Measurements from ENCODE around the gene ESRRA.

ESRRA gene

GRCh38 chr11:64288353-64288750 lies 17.0 kb upstream of the ESRRA start:
- Histone ChIP-seq H3K36me3 (ENCODE audit: control insufficient read depth in 4 of 4, insufficient read depth in 4 of 4, low read length in 3 of 4) (peaks cover 0 to 2% (median under 1%) of the 10 kb centered on the region in 4 experiments), H3K27me3 (replicated peaks in 2 of 5; ENCODE audit: control insufficient read depth in 4 of 5, insufficient read depth in 5 of 5, low read length in 4 of 5) (peaks cover 0 to 41% (median 18%) of the 10 kb centered on the region in 5 experiments), H3K27ac (ENCODE audit: insufficient read depth in 1 of 2, low read depth in 1 of 2, low read length in 2 of 2, poor library complexity in 1 of 2, severe bottlenecking in 2 of 2) (no peak overlapping the region), H3K4me1 (ENCODE audit: control extremely low read depth in 1 of 4, control insufficient read depth in 4 of 4, insufficient read depth in 4 of 4, low read length in 3 of 4) (peaks cover 0 to 35% (median 34%) of the 10 kb centered on the region in 4 experiments), H3K9me3 (ENCODE audit: control extremely low read depth in 1 of 5, control insufficient read depth in 4 of 5, insufficient read depth in 2 of 5, low read depth in 1 of 5, low read length in 4 of 5) (no peaks in the 10 kb centered on the region), H3K4me3 (ENCODE audit: control insufficient read depth in 1 of 7, extremely low read depth in 1 of 7, insufficient read depth in 4 of 7, low read depth in 2 of 7, low read length in 6 of 7) (no peak overlapping the region)
- ChIA-PET POLR2A (no interaction called here), CTCF (interaction anchor here (0.8 to 6.1 kb wide), 3 partner anchors 14 to 36 kb away, joined by 3 to 45 read pairs (median 5); partner anchors contain the start of genes CATSPERZ and ESRRA)
- 100% methylated on average over 8 of the region's 9 CpGs for WGBS (ENCODE audit: insufficient coverage)
- no peak for DNase-seq

- WGBS (ENCODE audit: insufficient coverage), result 95% methylated on average over 9 of the region's 13 CpGs
- DNase-seq, result no peak
- POLR2A ChIA-PET, result no interaction called here
These were observed 16.2 kb upstream of the ESRRA start for GRCh38 chr11:64289002-64289564.

DNA sequence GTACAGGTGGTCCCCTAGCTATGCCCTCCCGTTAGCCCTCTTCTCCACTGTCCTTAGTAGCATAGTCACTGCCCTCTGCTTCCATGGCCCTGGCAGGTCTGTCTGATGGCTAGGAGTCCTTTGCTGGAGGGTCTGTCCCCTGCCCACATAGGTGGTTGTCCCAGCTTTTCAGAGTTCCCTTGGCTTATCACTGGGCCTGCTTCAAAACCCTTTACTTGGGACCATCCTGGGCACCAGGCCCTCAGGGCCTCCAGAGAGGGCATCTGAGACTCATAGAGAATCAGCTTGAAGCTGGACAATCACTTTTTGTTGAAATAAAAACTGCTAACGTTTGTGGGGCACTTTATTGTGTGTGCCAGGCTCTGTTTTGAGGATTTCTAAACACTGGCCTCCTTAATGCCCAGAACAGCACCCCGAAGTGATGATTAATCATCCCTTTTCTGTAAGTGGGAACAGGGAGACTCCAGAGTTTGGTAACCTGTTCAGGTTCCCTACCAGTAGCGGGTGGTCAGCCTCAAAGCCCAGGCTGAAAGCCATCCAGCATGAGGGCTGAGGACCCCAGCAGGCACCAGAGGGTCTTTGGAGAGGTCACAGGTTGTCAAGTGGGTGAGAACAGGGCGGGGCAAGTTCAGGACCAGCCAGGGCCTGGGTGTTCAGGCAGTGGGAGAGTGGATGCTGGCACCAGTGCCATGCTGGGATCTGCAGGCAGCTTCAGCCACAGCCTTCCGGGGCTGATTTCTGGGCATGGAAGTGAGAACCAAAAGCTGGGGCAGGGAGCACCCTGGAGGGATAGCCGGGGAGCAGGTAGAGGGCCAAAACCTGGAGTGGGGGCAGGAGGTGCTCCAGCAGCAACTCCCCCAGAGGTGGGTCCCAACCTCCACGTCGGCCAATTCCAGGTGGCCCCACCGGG lies 14.7 kb upstream of the ESRRA start:
- ChIA-PET CTCF (interaction anchor here (0.6 to 6.1 kb wide), 8 partner anchors 8 to 87 kb away, joined by 3 to 45 read pairs (median 4); partner anchors contain the start of genes CATSPERZ and ESRRA), POLR2A (no interaction called here)
- DNase-seq, result no peak
- peaks cover 6 to 62% (median 29%) of the 10 kb centered on the region in 5 experiments for H3K27me3 ChIP-seq (replicated peaks in 2 of 5; ENCODE audit: control insufficient read depth in 4 of 5, insufficient read depth in 5 of 5, low read length in 4 of 5)
- H3K36me3 ChIP-seq (ENCODE audit: control insufficient read depth in 4 of 4, insufficient read depth in 4 of 4, low read length in 3 of 4), result peaks cover 0 to 2% (median 0%) of the 10 kb centered on the region in 4 experiments
- no peaks in the 10 kb centered on the region for H3K9me3 ChIP-seq (ENCODE audit: control extremely low read depth in 1 of 5, control insufficient read depth in 4 of 5, insufficient read depth in 2 of 5, low read depth in 1 of 5, low read length in 4 of 5)
- peaks cover 0 to 25% (median 22%) of the 10 kb centered on the region in 4 experiments for H3K4me1 ChIP-seq (ENCODE audit: control extremely low read depth in 1 of 4, control insufficient read depth in 4 of 4, insufficient read depth in 4 of 4, low read length in 3 of 4)
- no peak overlapping the region for H3K4me3 ChIP-seq (ENCODE audit: control insufficient read depth in 1 of 7, extremely low read depth in 1 of 7, insufficient read depth in 4 of 7, low read depth in 2 of 7, low read length in 6 of 7)
- 66% methylated on average over 9 of the region's 10 CpGs for WGBS (ENCODE audit: insufficient coverage)
- H3K27ac ChIP-seq (ENCODE audit: insufficient read depth in 1 of 2, low read depth in 1 of 2, low read length in 2 of 2, poor library complexity in 1 of 2, severe bottlenecking in 2 of 2), result no peak overlapping the region

More at GRCh38 chr11:64289002-64289564, 16.2 kb upstream of the ESRRA start:
- H3K36me3 ChIP-seq (ENCODE audit: control insufficient read depth in 4 of 4, insufficient read depth in 4 of 4, low read length in 3 of 4), result peaks cover 0 to 2% (median 0%) of the 10 kb centered on the region in 4 experiments
- CTCF ChIA-PET, result interaction anchor here (1.1 to 6.1 kb wide), 5 partner anchors 10 to 85 kb away, joined by 3 to 45 read pairs (median 5); partner anchors contain the start of genes CATSPERZ and ESRRA
- no peak overlapping the region for H3K4me3 ChIP-seq (ENCODE audit: control insufficient read depth in 1 of 7, extremely low read depth in 1 of 7, insufficient read depth in 4 of 7, low read depth in 2 of 7, low read length in 6 of 7)
- peaks cover 0 to 30% (median 28%) of the 10 kb centered on the region in 4 experiments for H3K4me1 ChIP-seq (ENCODE audit: control extremely low read depth in 1 of 4, control insufficient read depth in 4 of 4, insufficient read depth in 4 of 4, low read length in 3 of 4)
- H3K27ac ChIP-seq (ENCODE audit: insufficient read depth in 1 of 2, low read depth in 1 of 2, low read length in 2 of 2, poor library complexity in 1 of 2, severe bottlenecking in 2 of 2), result no peak overlapping the region
- H3K27me3 ChIP-seq (replicated peaks in 2 of 5; ENCODE audit: control insufficient read depth in 4 of 5, insufficient read depth in 5 of 5, low read length in 4 of 5), result peaks cover 0 to 48% (median 20%) of the 10 kb centered on the region in 5 experiments
- H3K9me3 ChIP-seq (ENCODE audit: control extremely low read depth in 1 of 5, control insufficient read depth in 4 of 5, insufficient read depth in 2 of 5, low read depth in 1 of 5, low read length in 4 of 5), result no peaks in the 10 kb centered on the region

DNA sequence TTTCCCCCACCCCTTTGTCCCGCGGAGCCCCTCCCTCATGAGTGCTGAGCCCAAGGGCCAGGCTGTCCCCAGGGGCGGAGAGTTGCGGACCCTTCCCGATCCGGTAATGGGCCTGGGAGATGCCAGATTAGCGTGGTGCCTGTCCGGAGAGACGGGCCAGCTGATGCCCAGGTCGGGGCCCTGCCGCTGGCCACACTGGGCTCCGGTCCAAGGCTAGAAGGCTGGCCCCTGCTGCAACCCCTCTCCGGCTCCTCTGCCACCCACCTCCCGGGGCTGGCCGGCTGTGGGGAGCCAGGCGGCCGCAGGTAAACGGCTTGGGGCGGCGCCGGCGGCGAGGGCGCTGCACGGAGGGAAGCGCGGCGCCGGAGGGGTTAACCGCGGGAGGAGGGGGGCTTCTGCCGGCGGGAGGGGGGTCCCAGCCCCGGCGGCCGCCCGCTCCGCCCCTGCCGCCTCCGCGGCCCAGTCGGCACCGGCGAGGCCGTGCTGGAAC lies 14.0 kb upstream of the ESRRA start, which contains the start of gene KCNK4:
KCNK4 (plus strand) TSS at position 41 of the 490 bp plus-strand sequence. CDS start 1,717 bp downstream, outside the sequence.
- peaks cover 0 to 20% (median 17%) of the 10 kb centered on the region in 4 experiments for H3K4me1 ChIP-seq (ENCODE audit: control extremely low read depth in 1 of 4, control insufficient read depth in 4 of 4, insufficient read depth in 4 of 4, low read length in 3 of 4)
- no peak within 1 kb of the TSS for H3K27ac ChIP-seq (ENCODE audit: insufficient read depth in 1 of 2, low read depth in 1 of 2, low read length in 2 of 2, poor library complexity in 1 of 2, severe bottlenecking in 2 of 2)
- no peak for DNase-seq
- no peaks in the 10 kb centered on the region for H3K9me3 ChIP-seq (ENCODE audit: control extremely low read depth in 1 of 5, control insufficient read depth in 4 of 5, insufficient read depth in 2 of 5, low read depth in 1 of 5, low read length in 4 of 5)
- POLR2A ChIA-PET, result no interaction called here
- 5% methylated on average over 39 of the region's 45 CpGs for WGBS (ENCODE audit: insufficient coverage)
- CTCF ChIA-PET, result interaction anchor here (1.4 to 6.1 kb wide), 2 partner anchors 11 to 20 kb away, joined by 4 to 45 read pairs; partner anchors contain the start of genes CATSPERZ and ESRRA
- peaks cover 0 to 2% (median 0%) of the 10 kb centered on the region in 4 experiments for H3K36me3 ChIP-seq (ENCODE audit: control insufficient read depth in 4 of 4, insufficient read depth in 4 of 4, low read length in 3 of 4)
- peaks cover 10 to 69% (median 34%) of the 10 kb centered on the region in 5 experiments for H3K27me3 ChIP-seq (replicated peaks in 2 of 5; ENCODE audit: control insufficient read depth in 4 of 5, insufficient read depth in 5 of 5, low read length in 4 of 5)
- H3K4me3 ChIP-seq (ENCODE audit: control insufficient read depth in 1 of 7, extremely low read depth in 1 of 7, insufficient read depth in 4 of 7, low read depth in 2 of 7, low read length in 6 of 7), result peak within 1 kb of the TSS; percentile 10 to 62 (median 48)

GRCh38 chr11:64291752-64292459 lies 13.4 kb upstream of the ESRRA start:
- DNase-seq, result peak in 1 of 3 donors; percentile 40
- H3K9me3 ChIP-seq (ENCODE audit: control extremely low read depth in 1 of 5, control insufficient read depth in 4 of 5, insufficient read depth in 2 of 5, low read depth in 1 of 5, low read length in 4 of 5), result no peaks in the 10 kb centered on the region
- H3K27ac ChIP-seq (ENCODE audit: insufficient read depth in 1 of 2, low read depth in 1 of 2, low read length in 2 of 2, poor library complexity in 1 of 2, severe bottlenecking in 2 of 2), result no peak overlapping the region
- H3K4me3 ChIP-seq (ENCODE audit: control insufficient read depth in 1 of 7, extremely low read depth in 1 of 7, insufficient read depth in 4 of 7, low read depth in 2 of 7, low read length in 6 of 7), result peak overlapping the region; percentile 10 to 62 (median 48)
- H3K4me1 ChIP-seq (ENCODE audit: control extremely low read depth in 1 of 4, control insufficient read depth in 4 of 4, insufficient read depth in 4 of 4, low read length in 3 of 4), result peaks cover 0 to 17% (median 15%) of the 10 kb centered on the region in 4 experiments
- POLR2A ChIA-PET, result no interaction called here
- H3K27me3 ChIP-seq (replicated peaks in 2 of 5; ENCODE audit: control insufficient read depth in 4 of 5, insufficient read depth in 5 of 5, low read length in 4 of 5), result peaks cover 14 to 75% (median 37%) of the 10 kb centered on the region in 5 experiments
- CTCF ChIA-PET, result interaction anchor here (1.4 to 6.1 kb wide), 2 partner anchors 11 to 21 kb away, joined by 4 to 45 read pairs; partner anchors contain the start of genes CATSPERZ and ESRRA
- H3K36me3 ChIP-seq (ENCODE audit: control insufficient read depth in 4 of 4, insufficient read depth in 4 of 4, low read length in 3 of 4), result peaks cover 0 to 2% (median 0%) of the 10 kb centered on the region in 4 experiments
- under 1% methylated on average over 88 of the region's 96 CpGs for WGBS (ENCODE audit: insufficient coverage)

- Histone ChIP-seq H3K27ac (ENCODE audit: insufficient read depth in 1 of 2, low read depth in 1 of 2, low read length in 2 of 2, poor library complexity in 1 of 2, severe bottlenecking in 2 of 2) (no peak overlapping the region), H3K9me3 (ENCODE audit: control extremely low read depth in 1 of 5, control insufficient read depth in 4 of 5, insufficient read depth in 2 of 5, low read depth in 1 of 5, low read length in 4 of 5) (no peaks in the 10 kb centered on the region), H3K36me3 (ENCODE audit: control insufficient read depth in 4 of 4, insufficient read depth in 4 of 4, low read length in 3 of 4) (peaks cover 0 to 2% (median 0%) of the 10 kb centered on the region in 4 experiments), H3K4me1 (ENCODE audit: control extremely low read depth in 1 of 4, control insufficient read depth in 4 of 4, insufficient read depth in 4 of 4, low read length in 3 of 4) (peaks cover 0 to 23% (median 18%) of the 10 kb centered on the region in 4 experiments), H3K4me3 (ENCODE audit: control insufficient read depth in 1 of 7, extremely low read depth in 1 of 7, insufficient read depth in 4 of 7, low read depth in 2 of 7, low read length in 6 of 7) (peak overlapping the region in 6 of 7 experiments; percentile 10 to 62 (median 40)), H3K27me3 (replicated peaks in 2 of 5; ENCODE audit: control insufficient read depth in 4 of 5, insufficient read depth in 5 of 5, low read length in 4 of 5) (peaks cover 14 to 83% (median 44%) of the 10 kb centered on the region in 5 experiments)
- DNase-seq, result no peak
- ChIA-PET CTCF (interaction anchor here (1.4 to 6.1 kb wide), 2 partner anchors 10 to 22 kb away, joined by 4 to 45 read pairs; partner anchors contain the start of genes CATSPERZ and ESRRA), POLR2A (no interaction called here)
- WGBS (ENCODE audit: insufficient coverage), result 40% methylated on average over 29 of the region's 42 CpGs
These were observed 12.7 kb upstream of the ESRRA start for GRCh38 chr11:64292460-64293254.
